GM20431 (cell line): ENCODE measurements around the gene BBC3.

Source experiments
- in situ Hi-C: fragments of 300-500 bp; cut with MseI, MboI; formaldehyde crosslinking; loops from one replicate; pipeline ENCODE4 v1.15.0; 2020; ENCODE audit warnings: low sequenced_read_pairs; ENCODE audit not compliant: unreplicated experiment

The BBC3 gene

GRCh38 chr19:47236072-47236675 lies 5.2 kb upstream of the BBC3 start:
- in situ Hi-C loops: no loop called here

- in situ Hi-C loops: no loop called here
Observed at GRCh38 chr19:47232422-47233211, 1.6 kb upstream of the BBC3 start.

GRCh38 chr19:47231215-47232054 lies 436 bp upstream of the BBC3 start:
- in situ Hi-C loops: no loop called here

GRCh38 chr19:47230054-47230920 lies 712 bp downstream of the BBC3 start:
- in situ Hi-C loops: no loop called here

- in situ Hi-C loops: no loop called here
Observed at GRCh38 chr19:47229676-47230053, 1.3 kb downstream of the BBC3 start.

- in situ Hi-C loops: no loop called here
Observed at GRCh38 chr19:47228937-47229675, 1.9 kb downstream of the BBC3 start.

- in situ Hi-C loops: no loop called here
Observed at GRCh38 chr19:47228168-47228936, 2.6 kb downstream of the BBC3 start.

GRCh38 chr19:47227352-47228167 lies 3.4 kb downstream of the BBC3 start:
- in situ Hi-C loops: no loop called here

- in situ Hi-C loops: no loop called here
Observed at GRCh38 chr19:47226426-47227351, 4.3 kb downstream of the BBC3 start.

GRCh38 chr19:47225746-47226425 lies 5.1 kb downstream of the BBC3 start:
- in situ Hi-C loops: no loop called here

GRCh38 chr19:47221890-47222289 lies 9.1 kb downstream of the BBC3 start:
- in situ Hi-C loops: no loop called here

- in situ Hi-C loops: no loop called here
Observed at GRCh38 chr19:47221080-47221841, 9.7 kb downstream of the BBC3 start.

GRCh38 chr19:47215581-47215980 lies 15.4 kb downstream of the BBC3 start:
- in situ Hi-C loops: no loop called here

- in situ Hi-C loops: no loop called here
Observed at GRCh38 chr19:47210689-47211316, 20.2 kb downstream of the BBC3 start.

GRCh38 chr19:47210180-47210490 lies 20.9 kb downstream of the BBC3 start:
- in situ Hi-C loops: no loop called here
